GM12878 (cell line): ENCODE results near the gene MDFI. TPM values are rescaled to one million over a fixed set of nuclear protein-coding genes. Genes with fewer than 3 reads are reported as not detected.

Source experiments
- ATAC-seq: fragments of 200-7000 bp; cut with Tn5 transposase; 3 replicates; pipeline ENCODE4 v1.9.1; 2020; ENCODE audit warnings: mild to moderate bottlenecking, moderate library complexity
- BruUV-seq: library from RNA; stranded (reverse); fragments of 400-500 nt; replicated peaks from 2 replicates; lab custom pipeline; 2021; lab: Mats Ljungman, UMichigan
- CTCF ChIA-PET: fragments of 300-600 bp; sonication (Branson Sonifier 250); formaldehyde crosslinking; extraction: SDS; loops from one replicate; lab custom pipeline; 2021; ENCODE audit warnings: inconsistent platforms; lab: Yijun Ruan, JAX
- POLR2A ChIA-PET: fragments of 350-600 bp; formaldehyde crosslinking; extraction: SDS; loops from one replicate; lab custom pipeline; 2021; ENCODE audit warnings: inconsistent platforms; lab: Charles Lee
- RAD21 ChIA-PET: fragments of 300-600 bp; sonication (Branson Sonifier 250); formaldehyde crosslinking; loops from one replicate; lab custom pipeline; 2023; ENCODE audit warnings: antibody characterized with exemption; ENCODE audit not compliant: unreplicated experiment; lab: Charles Lee
- SMC1A ChIA-PET: fragments of 300-600 bp; sonication (Branson Sonifier 250); formaldehyde crosslinking; loops from one replicate; lab custom pipeline; 2023; ENCODE audit not compliant: unreplicated experiment, uncharacterized antibody; lab: Charles Lee
- DNase-seq: peaks from one replicate; pipeline ENCODE4 v3.0.0-alpha.2; 2011; ENCODE audit warnings: low read depth, low spot score
- FAIRE-seq: peaks from 3 replicates; lab custom pipeline; 2011; peaks lifted over from hg19 to GRCh38; lab: Jason Lieb, UNC
- H2AFZ ChIP-seq: 2 replicates; pipeline ENCODE4 v1.6.0; 2011; ENCODE audit warnings: low read depth, low read length, control low read depth; ENCODE audit not compliant: control insufficient read depth
- H3K27ac ChIP-seq: 2 replicates; pipeline ENCODE4 v1.5.1; 2011; ENCODE audit warnings: control low read depth; ENCODE audit not compliant: control insufficient read depth, insufficient read depth
- H3K27me3 ChIP-seq, 2 experiments: replicated peaks in 1 of 2; 2 replicates each; pipeline versions ENCODE4 v1.6.0 to v1.6.1; 2011; ENCODE audit warnings: low read length in 1 of 2; ENCODE audit not compliant: control insufficient read depth in 2 of 2, insufficient read depth in 2 of 2
- H3K36me3 ChIP-seq, 2 experiments: 2 replicates each; pipeline ENCODE4 v1.5.1; 2011; ENCODE audit warnings: low read length in 1 of 2; ENCODE audit not compliant: control insufficient read depth in 2 of 2, insufficient read depth in 2 of 2
- H3K4me1 ChIP-seq: 2 replicates; pipeline ENCODE4 v1.6.1; 2011; ENCODE audit warnings: mild to moderate bottlenecking, low read length, moderate library complexity, mixed read lengths; ENCODE audit not compliant: control insufficient read depth, insufficient read depth
- H3K4me2 ChIP-seq: 2 replicates; pipeline ENCODE4 v1.6.0; 2011; ENCODE audit warnings: control low read depth; ENCODE audit not compliant: control insufficient read depth, insufficient read depth
- H3K4me3 ChIP-seq: fragments of 200-600 bp; sonication (generic); 2 replicates; pipeline ENCODE4 v1.5.1; 2016
- H3K79me2 ChIP-seq: 2 replicates; pipeline ENCODE4 v1.6.0; 2011; ENCODE audit warnings: low read length; ENCODE audit not compliant: control insufficient read depth, insufficient read depth
- H3K9ac ChIP-seq: 2 replicates; pipeline ENCODE4 v1.8.0; 2011; ENCODE audit warnings: low read length, control low read depth, mixed read lengths; ENCODE audit not compliant: control insufficient read depth, insufficient read depth
- H3K9me3 ChIP-seq: replicated peaks from 3 replicates; pipeline ENCODE4 v1.5.1; 2011; ENCODE audit warnings: mild to moderate bottlenecking, low read length; ENCODE audit not compliant: control insufficient read depth, insufficient read depth
- H4K20me1 ChIP-seq: 2 replicates; pipeline ENCODE4 v1.6.0; 2011; ENCODE audit not compliant: control insufficient read depth, insufficient read depth
- E2F4 ChIP-seq: IDR thresholded peaks from 2 replicates; pipeline ENCODE4 v1.6.1; 2012; ENCODE audit warnings: low read depth, low read length, improper control_type of control experiment
- NBN ChIP-seq: fragments of 450-650 bp; IDR thresholded peaks from 2 replicates; pipeline ENCODE4 v1.6.1; 2016
- NR2F1 ChIP-seq: fragments of 450-650 bp; conservative IDR thresholded peaks from 2 replicates; pipeline ENCODE4 v1.6.1; 2017; ENCODE audit warnings: mild to moderate bottlenecking
- SUPT20H ChIP-seq: IDR thresholded peaks from 2 replicates; pipeline ENCODE4 v1.6.1; 2011; ENCODE audit warnings: low read depth, mild to moderate bottlenecking, low read length, moderate library complexity, borderline replicate concordance; ENCODE audit not compliant: control insufficient read depth
- TCF12 ChIP-seq: IDR thresholded peaks from 2 replicates; pipeline ENCODE4 v1.6.1; 2011; ENCODE audit warnings: low read depth, mild to moderate bottlenecking, low read length
- USF2 ChIP-seq: IDR thresholded peaks from 2 replicates; pipeline ENCODE4 v1.6.1; 2011; ENCODE audit warnings: low read depth, low read length, improper control_type of control experiment, borderline replicate concordance
- WGBS: methylation state at CpG from one replicate; pipeline ENCODE4 v1.1.6; 2016; ENCODE audit warnings: low lambda C conversion rate; ENCODE audit not compliant: insufficient replicate concordance, insufficient coverage; ENCODE audit errors: missing lambda C conversion rate; 5-methylcytosine and 5-hydroxymethylcytosine counted together
- in situ Hi-C: fragments of 300-500 bp; cut with MboI; formaldehyde crosslinking; loops from 9 replicates; pipeline ENCODE4 v1.14.3; 2018; ENCODE audit warnings: mixed read lengths
- intact Hi-C: fragments of 100-400 bp; cut with micrococcal nuclease; formaldehyde crosslinking; loops from one replicate; pipeline ENCODE4 v1.14.2; 2022; ENCODE audit not compliant: unreplicated experiment
- polyA plus RNA-seq, 11 experiments: library from polyadenylated mRNA; depleted of rRNA in 4 of 11; unstranded in 6 of 11; stranded (reverse) in 5 of 11; fragments of >200 nt; fragmentation: Nextera tagmentation in 4 of 11; fragmentation: Illumina TruSeq in 1 of 11; extraction: Ambion mirVana in 4 of 11; extraction: Trizol in 1 of 11; gene quantifications; 1 replicate in 1 of 11; 2 replicates in 10 of 11; pipeline versions ENCODE4 v1.2.1 to v1.2.3, GENCODE V29; 2011 to 2016; ENCODE audit warnings: inconsistent platforms in 2 of 11, missing spikeins in 2 of 11, low read depth in 1 of 11
- total RNA-seq, 4 experiments: library from RNA; depleted of rRNA in 3 of 4; stranded (reverse); fragments of >200 nt in 3 of 4; fragmentation: Illumina TruSeq in 1 of 4; extraction: Trizol in 1 of 4; gene quantifications; 2 replicates each; pipeline versions ENCODE4 v1.2.1 to v1.2.3, GENCODE V29; 2013 to 2021

The MDFI gene
- total and polyA plus RNA-seq, 10 of the 15 experiments (the other 5 are each of a cell fraction or from before 2014, with no cell fraction given): not detected

GRCh38 chr6:41630946-41631345, 7.3 kb upstream of the MDFI start:
- no peaks in the 10 kb centered on the region for H3K79me2 ChIP-seq
- in situ Hi-C loops: no loop called here
- H3K9me3 ChIP-seq: no peaks in the 10 kb centered on the region
- H3K4me3 ChIP-seq: no peak overlapping the region
- DNase-seq: no peak
- RAD21 ChIA-PET: no interaction called here
- no TSS peak for BruUV-seq
- no peak overlapping the region for H2AFZ ChIP-seq
- no peaks in the 10 kb centered on the region for H4K20me1 ChIP-seq
- POLR2A ChIA-PET: no interaction called here
- 22% methylated on average over 8 of the region's 8 CpGs for WGBS
- ATAC-seq: no peak
- SMC1A ChIA-PET: interaction anchor here (0.6 kb wide), 1 partner anchor 258 kb away, joined by 3 read pairs; no protein-coding TSS in a partner anchor
- H3K27me3 ChIP-seq: peaks cover 7 to 8% of the 10 kb centered on the region in 2 experiments; a peak in 2 of 4 replicates
- TF ChIP-seq NR2F1: no peak
- TF ChIP-seq USF2: no peak
- TF ChIP-seq TCF12: no peak
- no peak for TF ChIP-seq NBN
- no peak for TF ChIP-seq E2F4
- no peak for TF ChIP-seq SUPT20H
- H3K4me1 ChIP-seq: no peaks in the 10 kb centered on the region
- no peak overlapping the region for H3K9ac ChIP-seq
- intact Hi-C loops: no loop called here
- H3K27ac ChIP-seq: no peak overlapping the region
- H3K4me2 ChIP-seq: no peak overlapping the region
- no peak for FAIRE-seq
- CTCF ChIA-PET: no interaction called here
- no peaks in the 10 kb centered on the region for H3K36me3 ChIP-seq
